K562 (cell line): ENCODE results near the gene C10orf71. TPM values are rescaled to one million over a fixed set of nuclear protein-coding genes. Genes with fewer than 3 reads are reported as not detected.

Experiments used
- ATAC-seq: fragments of 200-7000 bp; cut with Tn5 transposase; 3 replicates; pipeline ENCODE4 v1.9.1; 2020; ENCODE audit warnings: moderate library complexity
- BruUV-seq: library from RNA; stranded (reverse); fragments of 400-500 nt; replicated peaks from 2 replicates; lab custom pipeline; 2021; lab: Mats Ljungman, UMichigan
- CTCF ChIA-PET: fragments of 300-600 bp; formaldehyde crosslinking; extraction: SDS; loops from one replicate; lab custom pipeline; 2021; ENCODE audit warnings: low intra/inter-chr PET ratio; lab: Yijun Ruan, JAX
- POLR2A ChIA-PET: fragments of 300-600, 350-650 bp; sonication (Branson Sonifier 250); formaldehyde crosslinking; extraction: SDS; loops from one replicate; lab custom pipeline; 2021; ENCODE audit warnings: antibody characterized with exemption, inconsistent platforms; lab: Yijun Ruan, JAX
- DNase-seq, 4 experiments: peaks; one replicate each; pipeline versions ENCODE4 v3.0.0 to v3.0.0-alpha.2; 2011 to 2018; ENCODE audit warnings: low spot score in 3 of 4, mixed read lengths in 3 of 4; ENCODE audit errors: extremely low read depth in 1 of 4
- FAIRE-seq: peaks from 2 replicates; lab custom pipeline; 2011; peaks lifted over from hg19 to GRCh38; lab: Jason Lieb, UNC
- H2AFZ ChIP-seq: 2 replicates; pipeline ENCODE4 v1.6.0; 2011; ENCODE audit warnings: low read depth, low read length, control low read depth, inconsistent platforms
- H3K27ac ChIP-seq: fragments of 200-600 bp; 3 replicates; pipeline ENCODE4 v1.8.0; 2011; ENCODE audit warnings: low read depth, mild to moderate bottlenecking, control low read depth, inconsistent platforms, low read length, moderate library complexity, mixed read lengths; ENCODE audit errors: extremely low read depth
- H3K27me3 ChIP-seq, 2 experiments: fragments of 300-600 bp in 1 of 2; 2 replicates in 1 of 2; 3 replicates in 1 of 2; pipeline versions ENCODE4 v1.6.0 to v1.8.0; 2011; ENCODE audit warnings: inconsistent platforms in 2 of 2, low read length in 2 of 2, mild to moderate bottlenecking in 1 of 2, mixed read lengths in 1 of 2, moderate library complexity in 1 of 2; ENCODE audit not compliant: control insufficient read depth in 2 of 2, insufficient read depth in 2 of 2
- H3K36me3 ChIP-seq: fragments of 300-600 bp; 3 replicates; pipeline ENCODE4 v1.8.0; 2011; ENCODE audit warnings: mild to moderate bottlenecking, low read length, inconsistent platforms; ENCODE audit not compliant: control insufficient read depth, insufficient read depth
- H3K4me1 ChIP-seq, 2 experiments: fragments of 200-600 bp in 1 of 2; replicated peaks in 1 of 2; 2 replicates in 1 of 2; 3 replicates in 1 of 2; pipeline versions ENCODE4 v1.5.1 to v1.8.0; 2011; ENCODE audit warnings: inconsistent platforms in 2 of 2, low read length in 2 of 2, mild to moderate bottlenecking in 1 of 2, mixed read lengths in 1 of 2, moderate library complexity in 1 of 2; ENCODE audit not compliant: control insufficient read depth in 2 of 2, insufficient read depth in 2 of 2
- H3K4me2 ChIP-seq: 2 replicates; pipeline ENCODE4 v1.6.1; 2011; ENCODE audit warnings: low read length, control low read depth, inconsistent platforms, mixed read lengths; ENCODE audit not compliant: insufficient read depth
- H3K4me3 ChIP-seq: fragments of 200-600 bp; sonication (generic), shearing (Covaris generic); 2 replicates; pipeline ENCODE4 v1.5.1; 2016; ENCODE audit warnings: control low read depth, inconsistent platforms
- H3K79me2 ChIP-seq: fragments of 200-600 bp; 3 replicates; pipeline ENCODE4 v1.8.0; 2011; ENCODE audit warnings: low read length, inconsistent platforms; ENCODE audit not compliant: control insufficient read depth, insufficient read depth
- H3K9ac ChIP-seq, 2 experiments: 2 replicates each; pipeline versions ENCODE4 v1.6.0 to v1.6.1; 2011; ENCODE audit warnings: low read depth in 2 of 2, low read length in 2 of 2, control low read depth in 1 of 2, inconsistent platforms in 1 of 2, mild to moderate bottlenecking in 1 of 2, mixed read lengths in 1 of 2; ENCODE audit not compliant: insufficient read depth in 1 of 2
- H3K9me1 ChIP-seq: one replicate; pipeline ENCODE4 v1.6.0; 2011; ENCODE audit warnings: inconsistent platforms, mild to moderate bottlenecking, low read length, moderate library complexity; ENCODE audit not compliant: control insufficient read depth, insufficient read depth
- H3K9me3 ChIP-seq: replicated peaks from 2 replicates; pipeline ENCODE4 v1.5.1; 2011; ENCODE audit warnings: low read depth, low read length, inconsistent platforms; ENCODE audit not compliant: control insufficient read depth, insufficient read depth
- H4K20me1 ChIP-seq: replicated peaks from 2 replicates; pipeline ENCODE4 v1.6.1; 2011; ENCODE audit warnings: low read length, inconsistent platforms, mixed read lengths; ENCODE audit not compliant: control insufficient read depth, insufficient read depth
- BMI1 ChIP-seq: fragments of 150-350 bp; IDR thresholded peaks from 2 replicates; pipeline ENCODE4 v1.6.1; 2014; ENCODE audit warnings: low read length
- CHD4 ChIP-seq: fragments of 200-600 bp; sonication (generic); IDR thresholded peaks from 3 replicates; pipeline ENCODE4 v1.6.1; 2012; ENCODE audit warnings: low read depth, mild to moderate bottlenecking, mixed read lengths, low read length, inconsistent platforms; ENCODE audit not compliant: insufficient read depth, insufficient replicate concordance, poor library complexity, severe bottlenecking
- HMG20A ChIP-seq: fragments of 450-650 bp; formaldehyde crosslinking; conservative IDR thresholded peaks from 2 replicates; pipeline ENCODE4 v1.4.0; 2020; ENCODE audit warnings: mild to moderate bottlenecking, mixed read lengths
- ILF3 ChIP-seq: fragments of 450-650 bp; IDR thresholded peaks from 2 replicates; pipeline ENCODE4 v1.6.1; 2018; ENCODE audit warnings: antibody characterized with exemption, mild to moderate bottlenecking, moderate library complexity, borderline replicate concordance
- IRF9 ChIP-seq: fragments of 450-650 bp; IDR thresholded peaks from 2 replicates; pipeline ENCODE4 v1.6.1; 2016; ENCODE audit warnings: missing biosample characterization, missing genetic modification characterization
- JUND ChIP-seq, 2 experiments: IDR thresholded peaks; 2 replicates in 1 of 2; 3 replicates in 1 of 2; pipeline ENCODE4 v1.6.1; 2011; ENCODE audit warnings: borderline replicate concordance in 2 of 2, low read depth in 2 of 2, low read length in 2 of 2, improper control_type of control experiment in 1 of 2, missing biosample characterization in 1 of 2, missing genetic modification characterization in 1 of 2, missing genetic modification reagents in 1 of 2
- MAFG ChIP-seq: fragments of 450-650 bp; conservative IDR thresholded peaks from 2 replicates; pipeline ENCODE4 v1.6.1; 2016; ENCODE audit warnings: missing genetic modification characterization, missing compliant biosample characterization
- MCM3 ChIP-seq: fragments of 450-650 bp; IDR thresholded peaks from 2 replicates; pipeline ENCODE4 v1.6.1; 2016
- MED1 ChIP-seq: sonication (generic); formaldehyde crosslinking; IDR thresholded peaks from 2 replicates; pipeline ENCODE4 v1.8.1; 2023; ENCODE audit warnings: missing genetic modification reagents, borderline replicate concordance
- MIER1 ChIP-seq: fragments of 450-650 bp; IDR thresholded peaks from 2 replicates; pipeline ENCODE4 v1.6.1; 2016; ENCODE audit warnings: antibody characterized with exemption, mild to moderate bottlenecking, low read depth
- MTA1 ChIP-seq: fragments of 450-650 bp; IDR thresholded peaks from 2 replicates; pipeline ENCODE4 v1.6.1; 2017; ENCODE audit warnings: borderline replicate concordance
- RBM39 ChIP-seq: fragments of 200-400 bp; formaldehyde crosslinking; optimal IDR thresholded peaks from 2 replicates; pipeline ENCODE3; 2018; ENCODE audit warnings: low read depth, low read length
- ZNF431 ChIP-seq: sonication (generic); formaldehyde crosslinking; IDR thresholded peaks from 2 replicates; pipeline ENCODE4 v1.8.0; 2022; ENCODE audit warnings: mild to moderate bottlenecking, missing genetic modification reagents
- ZNF766 ChIP-seq: fragments of 200-800 bp; sonication (Bioruptor generic); conservative IDR thresholded peaks from 2 replicates; pipeline ENCODE4 v1.6.1; 2016; ENCODE audit warnings: missing genetic modification characterization, missing compliant biosample characterization
- WGBS: fragments of 100-300 bp; shearing (Covaris generic); methylation state at CpG from one replicate; pipeline ENCODE4 v1.1.6; 2016; ENCODE audit warnings: low coverage, mixed read lengths; ENCODE audit not compliant: insufficient coverage; ENCODE audit errors: missing lambda C conversion rate; 5-methylcytosine and 5-hydroxymethylcytosine counted together
- in situ Hi-C: fragments of 300-500 bp; cut with MboI; formaldehyde crosslinking; loops from 4 replicates; pipeline ENCODE4 v1.15.0; 2018; ENCODE audit warnings: inconsistent platforms, mixed read lengths
- intact Hi-C: fragments of 100-400 bp; cut with micrococcal nuclease; formaldehyde crosslinking; loops from 2 replicates; pipeline ENCODE4 v1.14.2; 2022
- polyA plus RNA-seq, 8 experiments: library from polyadenylated mRNA; depleted of rRNA in 4 of 8; stranded (reverse) in 5 of 8; unstranded in 3 of 8; fragments of >200 nt; fragmentation: Nextera tagmentation in 2 of 8; fragmentation: Illumina TruSeq in 1 of 8; extraction: Ambion mirVana in 2 of 8; extraction: Trizol in 1 of 8; gene quantifications; 2 replicates each; pipeline versions ENCODE4 v1.2.1 to v1.2.3, GENCODE V29; 2011 to 2014; ENCODE audit warnings: inconsistent platforms in 1 of 8, missing spikeins in 1 of 8
- total RNA-seq, 7 experiments: library from RNA; depleted of rRNA in 6 of 7; stranded (reverse); fragments of >200 nt in 6 of 7; fragmentation: Illumina TruSeq in 2 of 7; extraction: Trizol in 2 of 7; gene quantifications; 2 replicates each; pipeline versions ENCODE4 v1.2.1 to v1.2.3, GENCODE V29; 2011 to 2021; ENCODE audit warnings: low replicate concordance in 1 of 7
- TF ChIP-seq, protein P1 (sequence below): fragments of 450-650 bp; formaldehyde crosslinking; IDR thresholded peaks from 2 replicates; pipeline ENCODE4 v1.4.0; 2020; ENCODE audit warnings: mild to moderate bottlenecking, mixed read lengths
- TF ChIP-seq, protein P2 (sequence below): fragments of 450-650 bp; IDR thresholded peaks from 2 replicates; pipeline ENCODE4 v1.6.1; 2017; ENCODE audit warnings: antibody characterized with exemption

The C10orf71 gene
- total and polyA plus RNA-seq, 9 of the 15 experiments (the other 6 are each of a cell fraction or from before 2014, with no cell fraction given): 0.06 to 4.5 (median 1.3) TPM

DNA sequence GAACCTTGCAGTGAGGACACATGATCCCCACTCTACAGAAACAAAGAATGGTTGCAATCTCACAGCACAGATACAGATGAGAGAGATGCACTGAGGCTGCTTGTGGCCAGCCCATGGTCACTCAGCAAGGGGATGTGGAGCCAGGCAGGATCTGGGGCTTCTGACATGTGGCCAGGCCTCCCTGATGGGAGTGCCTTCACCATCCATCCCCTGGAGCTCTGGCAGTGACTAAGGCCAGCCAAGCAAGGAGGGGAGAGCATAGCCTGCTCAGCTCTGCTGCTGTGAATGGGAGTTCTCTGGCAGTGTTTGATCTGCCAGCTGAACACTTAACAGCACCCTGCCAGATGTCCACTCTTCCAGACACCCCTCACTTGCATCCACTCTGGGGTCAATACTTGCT, 19.8 kb downstream of the C10orf71 start (continued):
- TF ChIP-seq MED1 (CRISPR knock-in tag) (no peak), JUND (IDR thresholded peaks at IDR 0.05; ENCODE audit: borderline replicate concordance, low read depth, low read length) (no peak), JUND (tag; IDR thresholded peaks at IDR 0.05; ENCODE audit: borderline replicate concordance, low read depth, low read length) (no peak), ZNF431 (no peak)

DNA sequence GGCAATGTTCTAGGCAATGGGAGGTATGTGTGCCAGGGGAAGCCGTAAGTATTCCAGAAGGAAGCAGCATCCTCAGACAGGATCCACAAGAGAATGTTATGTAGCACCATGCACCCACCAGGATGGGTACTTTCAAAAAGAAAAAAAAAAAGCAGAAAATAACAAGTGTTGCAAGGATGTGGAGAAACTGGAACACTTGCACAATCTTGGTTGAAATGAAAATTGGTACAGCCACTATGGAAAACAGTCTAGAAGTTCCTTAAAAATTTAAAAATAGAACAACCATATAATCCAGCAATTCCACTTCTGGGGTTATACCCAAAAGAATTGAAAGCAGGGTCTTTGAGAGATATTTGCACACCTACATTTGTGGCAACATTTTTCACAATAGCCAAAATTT, 20.2 kb downstream of the C10orf71 start:
- POLR2A ChIA-PET: no interaction called here
- Histone ChIP-seq H3K9me3 (no peaks in the 10 kb centered on the region), H3K27me3 (no peaks in the 10 kb centered on the region), H3K9ac (no peak overlapping the region), H3K79me2 (no peaks in the 10 kb centered on the region), H3K4me3 (no peak overlapping the region), H3K4me1 (no peaks in the 10 kb centered on the region), H2AFZ (no peak overlapping the region), H4K20me1 (no peaks in the 10 kb centered on the region), H3K4me2 (no peak overlapping the region), H3K9me1 (no peaks in the 10 kb centered on the region), H3K36me3 (peaks cover 25% of the 10 kb centered on the region; the same call in 2 of the 3 replicates), H3K27ac (no peak overlapping the region)
- in situ Hi-C loops (no loop called here), intact Hi-C loops (no loop called here)
- FAIRE-seq: no peak
- CTCF ChIA-PET: no interaction called here
- 100% methylated on average over 1 of the region's 1 CpG for WGBS
- no peak for DNase-seq
- no peak for ATAC-seq
- no TSS peak for BruUV-seq
- TF ChIP-seq IRF9 (tag) (no peak), MIER1 (no peak), CHD4 (no peak), MCM3 (no peak), RBM39 (no peak), ILF3 (no peak), MAFG (tag) (no peak), HMG20A (CRISPR knock-in tag) (no peak), ZNF766 (CRISPR knock-in tag) (no peak), MTA1 (no peak), BMI1 (no peak)
- TF ChIP-seq, protein P1, sequence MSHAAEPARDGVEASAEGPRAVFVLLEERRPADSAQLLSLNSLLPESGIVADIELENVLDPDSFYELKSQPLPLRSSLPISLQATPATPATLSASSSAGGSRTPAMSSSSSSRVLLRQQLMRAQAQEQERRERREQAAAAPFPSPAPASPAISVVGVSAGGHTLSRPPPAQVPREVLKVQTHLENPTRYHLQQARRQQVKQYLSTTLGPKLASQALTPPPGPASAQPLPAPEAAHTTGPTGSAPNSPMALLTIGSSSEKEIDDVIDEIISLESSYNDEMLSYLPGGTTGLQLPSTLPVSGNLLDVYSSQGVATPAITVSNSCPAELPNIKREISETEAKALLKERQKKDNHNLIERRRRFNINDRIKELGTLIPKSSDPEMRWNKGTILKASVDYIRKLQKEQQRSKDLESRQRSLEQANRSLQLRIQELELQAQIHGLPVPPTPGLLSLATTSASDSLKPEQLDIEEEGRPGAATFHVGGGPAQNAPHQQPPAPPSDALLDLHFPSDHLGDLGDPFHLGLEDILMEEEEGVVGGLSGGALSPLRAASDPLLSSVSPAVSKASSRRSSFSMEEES (CRISPR knock-in tag): no peak
- TF ChIP-seq, protein P2, sequence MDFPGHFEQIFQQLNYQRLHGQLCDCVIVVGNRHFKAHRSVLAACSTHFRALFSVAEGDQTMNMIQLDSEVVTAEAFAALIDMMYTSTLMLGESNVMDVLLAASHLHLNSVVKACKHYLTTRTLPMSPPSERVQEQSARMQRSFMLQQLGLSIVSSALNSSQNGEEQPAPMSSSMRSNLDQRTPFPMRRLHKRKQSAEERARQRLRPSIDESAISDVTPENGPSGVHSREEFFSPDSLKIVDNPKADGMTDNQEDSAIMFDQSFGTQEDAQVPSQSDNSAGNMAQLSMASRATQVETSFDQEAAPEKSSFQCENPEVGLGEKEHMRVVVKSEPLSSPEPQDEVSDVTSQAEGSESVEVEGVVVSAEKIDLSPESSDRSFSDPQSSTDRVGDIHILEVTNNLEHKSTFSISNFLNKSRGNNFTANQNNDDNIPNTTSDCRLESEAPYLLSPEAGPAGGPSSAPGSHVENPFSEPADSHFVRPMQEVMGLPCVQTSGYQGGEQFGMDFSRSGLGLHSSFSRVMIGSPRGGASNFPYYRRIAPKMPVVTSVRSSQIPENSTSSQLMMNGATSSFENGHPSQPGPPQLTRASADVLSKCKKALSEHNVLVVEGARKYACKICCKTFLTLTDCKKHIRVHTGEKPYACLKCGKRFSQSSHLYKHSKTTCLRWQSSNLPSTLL: no peak
